Smooth muscle cell (in vitro differentiated cells): ENCODE measurements around the gene CASZ1. TPM values are rescaled to one million over a fixed set of nuclear protein-coding genes. Genes with fewer than 3 reads are reported as not detected.

Experiments
- DNase-seq: peaks from one replicate; lab custom pipeline; 2025; ENCODE audit not compliant: unreplicated experiment; lab: John Stamatoyannopoulos, UW
- H2AFZ ChIP-seq: fragments of 200-600 bp; sonication (generic); 2 replicates; pipeline ENCODE4 v1.6.0; 2016; ENCODE audit warnings: antibody characterized with exemption, low read depth, mild to moderate bottlenecking
- H3F3A ChIP-seq: fragments of 200-600 bp; sonication (generic); 2 replicates; pipeline ENCODE4 v1.6.0; 2017; ENCODE audit warnings: antibody characterized with exemption, low read depth
- H3K27ac ChIP-seq: fragments of 200-600 bp; sonication (generic); 2 replicates; pipeline ENCODE4 v1.5.1; 2016; ENCODE audit warnings: low read depth, mild to moderate bottlenecking
- H3K27me3 ChIP-seq: fragments of 200-600 bp; sonication (generic); 2 replicates; pipeline ENCODE4 v1.6.1; 2016; ENCODE audit warnings: low read depth, mild to moderate bottlenecking
- H3K36me3 ChIP-seq: fragments of 200-600 bp; sonication (generic); 2 replicates; pipeline ENCODE4 v1.5.1; 2016; ENCODE audit warnings: low read depth
- H3K4me1 ChIP-seq: fragments of 200-600 bp; sonication (generic); 2 replicates; pipeline ENCODE4 v1.5.1; 2016; ENCODE audit warnings: low read depth
- H3K4me2 ChIP-seq: fragments of 200-600 bp; sonication (generic); 2 replicates; pipeline ENCODE4 v1.6.0; 2016; ENCODE audit warnings: mild to moderate bottlenecking
- H3K4me3 ChIP-seq: fragments of 200-600 bp; sonication (generic); 2 replicates; pipeline ENCODE4 v1.5.1; 2016; ENCODE audit warnings: mild to moderate bottlenecking
- H3K79me2 ChIP-seq: fragments of 200-600 bp; sonication (generic); 2 replicates; pipeline ENCODE4 v1.6.0; 2016; ENCODE audit warnings: low read depth, mild to moderate bottlenecking
- H3K9ac ChIP-seq: fragments of 200-600 bp; sonication (generic); 2 replicates; pipeline ENCODE4 v1.6.0; 2016; ENCODE audit warnings: low read depth
- H3K9me3 ChIP-seq: fragments of 200-600 bp; sonication (generic); replicated peaks from 2 replicates; pipeline ENCODE4 v1.5.1; 2016; ENCODE audit warnings: low read depth
- H4K20me1 ChIP-seq: fragments of 200-600 bp; sonication (generic); 2 replicates; pipeline ENCODE4 v1.6.0; 2016; ENCODE audit warnings: low read depth
- WGBS: methylation state at CpG from one replicate; pipeline ENCODE4 v1.1.7; 2016; ENCODE audit warnings: low lambda C conversion rate; 5-methylcytosine and 5-hydroxymethylcytosine counted together
- polyA plus RNA-seq: library from polyadenylated mRNA; unstranded; fragments of >200 nt; fragmentation: Nextera tagmentation; extraction: Ambion mirVana; gene quantifications from 2 replicates; pipeline ENCODE4 v1.2.1, GENCODE V29; 2016
- total RNA-seq: library from RNA; depleted of rRNA; stranded (reverse); fragments of >200 nt; gene quantifications from 2 replicates; pipeline ENCODE4 v1.2.3, GENCODE V29; 2014
- TF ChIP-seq, protein P1 (sequence below): fragments of 200-600 bp; sonication (generic); IDR thresholded peaks from 2 replicates; pipeline ENCODE4 v1.5.1; 2017; ENCODE audit warnings: borderline replicate concordance, mild to moderate bottlenecking, antibody characterized with exemption; ENCODE audit not compliant: insufficient read depth, poor library complexity, severe bottlenecking

CASZ1 gene
- total and polyA plus RNA-seq, 2 experiments from 2014 or later, result 0.70 to 1.9 TPM

DNA sequence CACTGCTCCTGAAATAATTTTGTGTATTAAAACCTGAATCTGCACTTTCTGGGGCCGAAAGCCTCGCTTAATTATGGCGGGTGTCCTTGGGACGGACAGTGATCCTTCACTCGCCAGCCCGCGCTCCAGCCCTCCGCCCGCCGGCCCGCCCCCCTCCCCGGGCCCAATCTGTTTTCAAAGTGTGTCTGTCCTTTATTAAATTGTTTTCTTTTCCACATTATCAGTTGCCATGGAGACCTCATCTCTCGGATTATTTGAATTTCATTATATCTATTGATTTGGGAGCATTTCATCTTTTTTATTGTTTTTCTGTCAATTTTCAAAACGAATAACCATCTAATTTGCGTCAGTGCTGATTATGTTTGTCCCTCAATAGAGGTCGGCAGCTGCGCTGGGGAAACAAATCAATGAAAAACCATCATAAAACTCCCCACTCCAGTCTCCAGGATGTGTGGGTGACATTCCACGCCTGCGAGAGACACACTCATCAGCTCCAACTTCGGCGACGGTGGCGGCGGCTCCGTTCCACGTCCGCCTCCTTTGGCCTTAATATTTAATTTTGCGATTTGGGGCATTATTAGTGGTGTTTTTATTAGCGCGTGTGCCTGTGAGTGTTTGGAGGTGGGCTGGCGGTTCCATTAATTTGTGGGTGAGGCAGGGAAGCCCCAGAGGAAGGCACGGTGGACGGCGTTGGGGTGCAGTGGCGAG is 123.9 kb downstream of the CASZ1 start:
- Histone ChIP-seq H3K9me3 (no peaks in the 10 kb centered on the region), H3F3A (no peaks in the 10 kb centered on the region), H3K36me3 (no peaks in the 10 kb centered on the region), H3K4me1 (peaks cover 25% of the 10 kb centered on the region), H3K9ac (no peak overlapping the region), H3K79me2 (no peaks in the 10 kb centered on the region), H3K4me2 (no peak overlapping the region), H3K27ac (no peak overlapping the region), H4K20me1 (no peaks in the 10 kb centered on the region), H3K27me3 (no peaks in the 10 kb centered on the region), H2AFZ (no peak overlapping the region), H3K4me3 (no peak overlapping the region)
- 93% methylated on average over 35 of the region's 35 CpGs for WGBS
- no peak for DNase-seq
- TF ChIP-seq, protein P1, sequence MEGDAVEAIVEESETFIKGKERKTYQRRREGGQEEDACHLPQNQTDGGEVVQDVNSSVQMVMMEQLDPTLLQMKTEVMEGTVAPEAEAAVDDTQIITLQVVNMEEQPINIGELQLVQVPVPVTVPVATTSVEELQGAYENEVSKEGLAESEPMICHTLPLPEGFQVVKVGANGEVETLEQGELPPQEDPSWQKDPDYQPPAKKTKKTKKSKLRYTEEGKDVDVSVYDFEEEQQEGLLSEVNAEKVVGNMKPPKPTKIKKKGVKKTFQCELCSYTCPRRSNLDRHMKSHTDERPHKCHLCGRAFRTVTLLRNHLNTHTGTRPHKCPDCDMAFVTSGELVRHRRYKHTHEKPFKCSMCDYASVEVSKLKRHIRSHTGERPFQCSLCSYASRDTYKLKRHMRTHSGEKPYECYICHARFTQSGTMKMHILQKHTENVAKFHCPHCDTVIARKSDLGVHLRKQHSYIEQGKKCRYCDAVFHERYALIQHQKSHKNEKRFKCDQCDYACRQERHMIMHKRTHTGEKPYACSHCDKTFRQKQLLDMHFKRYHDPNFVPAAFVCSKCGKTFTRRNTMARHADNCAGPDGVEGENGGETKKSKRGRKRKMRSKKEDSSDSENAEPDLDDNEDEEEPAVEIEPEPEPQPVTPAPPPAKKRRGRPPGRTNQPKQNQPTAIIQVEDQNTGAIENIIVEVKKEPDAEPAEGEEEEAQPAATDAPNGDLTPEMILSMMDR, result no peak

GRCh38 chr1:10671622-10672342 is 124.7 kb downstream of the CASZ1 start:
- no peak overlapping the region for H3K4me2 ChIP-seq
- 90% methylated on average over 17 of the region's 27 CpGs for WGBS
- H3K4me3 ChIP-seq, result no peak overlapping the region

DNA sequence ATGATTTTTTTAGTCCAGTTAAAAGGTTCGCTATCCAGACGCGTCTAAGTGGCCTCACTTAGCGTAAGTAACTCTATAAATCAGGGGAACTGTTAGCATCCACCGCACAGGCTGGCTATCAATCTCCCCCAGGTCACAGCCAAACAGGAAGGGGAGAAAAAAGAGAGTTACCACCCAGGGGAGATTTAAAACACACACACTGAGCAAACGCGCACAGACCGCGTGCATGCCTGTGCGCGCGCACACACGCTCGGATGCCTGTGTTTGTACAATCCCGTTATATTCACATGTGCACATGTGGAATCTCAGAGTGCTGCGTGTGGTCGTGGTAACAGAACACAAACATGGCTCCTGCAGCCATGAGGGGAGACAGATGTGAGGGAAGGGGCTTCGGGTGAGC is 125.4 kb downstream of the CASZ1 start:
- 91% methylated on average over 18 of the region's 18 CpGs for WGBS
- no peak overlapping the region for H3K4me2 ChIP-seq
- no peak overlapping the region for H3K4me3 ChIP-seq
- H3K27ac ChIP-seq, result no peak overlapping the region
- H2AFZ ChIP-seq, result no peak overlapping the region
- H3K4me1 ChIP-seq, result peaks cover 13% of the 10 kb centered on the region
- H3F3A ChIP-seq, result no peaks in the 10 kb centered on the region
- H3K9ac ChIP-seq, result no peak overlapping the region
- H3K79me2 ChIP-seq, result no peaks in the 10 kb centered on the region
- no peaks in the 10 kb centered on the region for H3K27me3 ChIP-seq
- H3K9me3 ChIP-seq, result no peaks in the 10 kb centered on the region
- no peak for DNase-seq
- TF ChIP-seq, protein P1, result no peak
- H3K36me3 ChIP-seq, result no peaks in the 10 kb centered on the region
- no peaks in the 10 kb centered on the region for H4K20me1 ChIP-seq

More at GRCh38 chr1:10671622-10672342, 124.7 kb downstream of the CASZ1 start:
- Histone ChIP-seq H3K9ac (no peak overlapping the region), H3K27me3 (no peaks in the 10 kb centered on the region), H3K36me3 (no peaks in the 10 kb centered on the region), H3K79me2 (no peaks in the 10 kb centered on the region), H3K4me1 (peaks cover 20% of the 10 kb centered on the region), H4K20me1 (no peaks in the 10 kb centered on the region), H3F3A (no peaks in the 10 kb centered on the region), H2AFZ (no peak overlapping the region), H3K27ac (no peak overlapping the region), H3K9me3 (no peaks in the 10 kb centered on the region)
- TF ChIP-seq, protein P1, result no peak
- no peak for DNase-seq
